GM12873 (cell line): ENCODE data around the gene PDZD2.

Experiments
- CTCF ChIP-seq: IDR thresholded peaks from 2 replicates; pipeline ENCODE4 v1.5.1; 2012; ENCODE audit warnings: low read depth, mild to moderate bottlenecking, moderate library complexity, low read length, control low read depth; ENCODE audit not compliant: insufficient read depth; ENCODE audit errors: missing control alignments

Gene PDZD2

GRCh38 chr5:32103521-32103920 is 464.6 kb downstream of the PDZD2 start:
- no peak for TF ChIP-seq CTCF

GRCh38 chr5:32107291-32107690 is 468.4 kb downstream of the PDZD2 start:
- TF ChIP-seq CTCF: no peak

GRCh38 chr5:32108167-32108566 is 469.2 kb downstream of the PDZD2 start:
- no peak for TF ChIP-seq CTCF

- TF ChIP-seq CTCF: no peak
These were observed 470.3 kb downstream of the PDZD2 start for GRCh38 chr5:32109236-32109635.

GRCh38 chr5:32110111-32110696 is 471.3 kb downstream of the PDZD2 start:
- no peak for TF ChIP-seq CTCF

GRCh38 chr5:32115985-32116384 is 477.1 kb downstream of the PDZD2 start:
- TF ChIP-seq CTCF: no peak

GRCh38 chr5:32116574-32117313 is 477.8 kb downstream of the PDZD2 start:
- no peak for TF ChIP-seq CTCF
